Measurements from ENCODE around the gene DLG3. TPM values are rescaled to one million over a fixed set of nuclear protein-coding genes. Genes with fewer than 3 reads are reported as not detected.

Gene DLG3
- total and polyA plus RNA-seq, 9 donors, result 12.6 to 40.5 (median 27.3) TPM

DNA sequence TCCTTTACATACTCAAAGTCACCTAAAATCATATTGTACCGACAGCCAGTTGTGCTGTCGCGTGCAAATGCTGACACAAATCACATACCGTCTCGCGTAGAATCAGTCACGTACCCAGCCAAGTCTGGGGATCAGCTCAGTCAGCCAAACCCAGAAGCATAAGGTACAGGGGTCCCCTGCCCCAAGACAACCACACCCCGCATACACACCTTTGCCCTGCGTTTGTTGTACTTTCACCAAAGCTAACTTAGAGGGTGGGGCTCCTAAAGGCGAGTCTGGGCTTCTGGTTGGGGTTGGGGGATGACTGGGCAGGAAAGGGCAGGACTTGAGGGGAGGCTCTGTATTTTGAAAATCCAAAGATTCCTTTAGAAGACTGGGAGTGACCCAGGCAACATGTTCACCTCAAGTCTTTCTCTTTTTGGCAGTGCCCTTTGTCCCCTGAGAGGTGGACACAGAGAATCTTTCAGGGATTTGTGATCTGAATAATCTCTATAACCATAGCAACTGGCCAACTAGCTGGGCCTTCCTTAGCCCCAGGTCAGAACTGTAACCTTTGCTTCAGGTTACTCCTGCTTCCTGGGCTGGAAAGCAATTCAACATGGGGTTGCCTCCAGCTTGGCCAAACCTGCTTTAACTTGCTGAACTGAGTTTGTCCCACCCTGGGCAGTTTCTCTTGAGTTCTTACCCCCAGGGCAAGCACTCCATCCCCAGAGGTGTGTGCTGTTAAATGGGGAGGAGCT, 20.5 kb upstream of the DLG3 start:
- WGBS, 3 donors, result 65 to 75% (median 73%) methylated on average over 10 of the region's 10 CpGs

DNA sequence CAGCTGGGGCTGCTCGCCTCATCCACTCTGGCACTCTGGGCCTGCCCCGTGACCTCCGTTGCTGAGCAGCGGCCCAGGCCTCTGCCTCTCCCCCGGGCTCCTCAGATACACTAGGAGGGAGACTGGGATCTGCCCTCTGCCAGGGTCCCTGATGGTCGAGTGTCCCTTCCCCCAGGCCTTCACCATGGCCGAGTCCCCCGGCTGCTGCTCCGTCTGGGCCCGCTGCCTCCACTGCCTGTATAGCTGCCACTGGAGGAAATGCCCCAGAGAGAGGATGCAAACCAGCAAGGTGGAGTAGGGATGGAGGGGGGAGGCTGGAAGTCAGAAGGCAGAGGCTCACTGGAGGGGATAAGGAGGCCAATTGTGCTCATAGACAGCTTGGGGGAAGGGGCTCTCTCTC, 19.8 kb upstream of the DLG3 start:
- Histone ChIP-seq H3K36me3 (no peaks in the 10 kb centered on the region), H3K4me1 (ENCODE audit: insufficient read depth) (no peaks in the 10 kb centered on the region), H3K4me3 (no peak overlapping the region), H3K27me3 (no peaks in the 10 kb centered on the region), H3K27ac (no peak overlapping the region), H3K9me3 (no peaks in the 10 kb centered on the region)
- TF ChIP-seq, protein P1, sequence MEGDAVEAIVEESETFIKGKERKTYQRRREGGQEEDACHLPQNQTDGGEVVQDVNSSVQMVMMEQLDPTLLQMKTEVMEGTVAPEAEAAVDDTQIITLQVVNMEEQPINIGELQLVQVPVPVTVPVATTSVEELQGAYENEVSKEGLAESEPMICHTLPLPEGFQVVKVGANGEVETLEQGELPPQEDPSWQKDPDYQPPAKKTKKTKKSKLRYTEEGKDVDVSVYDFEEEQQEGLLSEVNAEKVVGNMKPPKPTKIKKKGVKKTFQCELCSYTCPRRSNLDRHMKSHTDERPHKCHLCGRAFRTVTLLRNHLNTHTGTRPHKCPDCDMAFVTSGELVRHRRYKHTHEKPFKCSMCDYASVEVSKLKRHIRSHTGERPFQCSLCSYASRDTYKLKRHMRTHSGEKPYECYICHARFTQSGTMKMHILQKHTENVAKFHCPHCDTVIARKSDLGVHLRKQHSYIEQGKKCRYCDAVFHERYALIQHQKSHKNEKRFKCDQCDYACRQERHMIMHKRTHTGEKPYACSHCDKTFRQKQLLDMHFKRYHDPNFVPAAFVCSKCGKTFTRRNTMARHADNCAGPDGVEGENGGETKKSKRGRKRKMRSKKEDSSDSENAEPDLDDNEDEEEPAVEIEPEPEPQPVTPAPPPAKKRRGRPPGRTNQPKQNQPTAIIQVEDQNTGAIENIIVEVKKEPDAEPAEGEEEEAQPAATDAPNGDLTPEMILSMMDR (IDR thresholded peaks at IDR 0.05), result no peak
- no peak for DNase-seq
- intact Hi-C loops (cut with DNase I), result no loop called here
- 71 to 80% (median 77%) methylated on average over 10 of the region's 10 CpGs for WGBS, 3 donors

More for the DNA sequence above, 20.5 kb upstream of the DLG3 start:
- Histone ChIP-seq H3K9me3 (no peaks in the 10 kb centered on the region), H3K27ac (no peak overlapping the region), H3K36me3 (no peaks in the 10 kb centered on the region), H3K4me3 (no peak overlapping the region), H3K4me1 (ENCODE audit: insufficient read depth) (no peaks in the 10 kb centered on the region), H3K27me3 (no peaks in the 10 kb centered on the region)
- intact Hi-C loops (cut with DNase I), result no loop called here
- TF ChIP-seq EP300 (IDR thresholded peaks at IDR 0.05) (no peak), POLR2A (IDR thresholded peaks at IDR 0.05) (no peak)
- TF ChIP-seq, protein P1 (IDR thresholded peaks at IDR 0.05), result no peak
- DNase-seq, result no peak

DNA sequence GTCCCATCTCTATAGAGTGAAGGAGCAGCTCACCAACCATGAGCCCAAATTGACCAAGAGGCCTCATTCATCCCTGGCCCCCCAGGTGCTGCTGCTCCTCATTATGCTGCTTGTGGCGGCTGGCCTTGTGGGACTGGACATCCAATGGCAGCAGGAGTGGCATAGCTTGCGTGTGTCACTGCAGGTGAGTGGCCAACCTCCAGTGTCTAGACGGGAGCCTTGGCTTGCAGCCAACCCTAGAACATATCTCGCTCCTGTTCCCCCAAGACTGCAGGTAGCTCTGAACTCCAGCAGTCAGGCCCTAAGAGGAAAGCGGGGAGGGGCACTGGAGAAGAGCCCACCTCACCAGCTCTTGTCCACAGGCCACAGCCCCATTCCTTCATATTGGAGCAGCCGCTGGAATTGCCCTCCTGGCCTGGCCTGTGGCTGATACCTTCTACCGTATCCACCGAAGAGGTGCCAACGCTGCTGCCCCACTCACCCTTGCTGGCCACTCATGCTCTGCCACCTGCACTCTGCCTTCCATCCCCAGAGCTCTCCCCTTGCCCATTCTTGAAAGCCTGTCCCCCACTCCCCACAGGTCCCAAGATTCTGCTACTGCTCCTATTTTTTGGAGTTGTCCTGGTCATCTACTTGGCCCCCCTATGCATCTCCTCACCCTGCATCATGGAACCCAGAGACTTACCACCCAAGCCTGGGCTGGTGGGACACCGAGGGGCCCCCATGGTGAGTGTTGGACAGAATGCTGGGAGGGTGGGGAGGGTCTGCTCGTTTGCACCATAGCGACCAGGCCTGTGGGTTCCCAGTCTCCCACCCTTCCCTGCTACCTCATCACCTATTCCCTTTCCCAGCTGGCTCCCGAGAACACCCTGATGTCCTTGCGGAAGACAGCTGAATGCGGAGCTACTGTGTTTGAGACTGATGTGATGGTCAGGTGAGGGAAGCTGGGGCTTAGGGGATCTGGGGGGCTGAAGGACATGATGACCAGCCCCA, 18.1 kb upstream of the DLG3 start:
- Histone ChIP-seq H3K36me3 (no peaks in the 10 kb centered on the region), H3K27ac (no peak overlapping the region), H3K9me3 (no peaks in the 10 kb centered on the region), H3K4me3 (no peak overlapping the region), H3K4me1 (ENCODE audit: insufficient read depth) (no peaks in the 10 kb centered on the region), H3K27me3 (no peaks in the 10 kb centered on the region)
- TF ChIP-seq POLR2A (IDR thresholded peaks at IDR 0.05) (no peak), EP300 (IDR thresholded peaks at IDR 0.05) (no peak)
- TF ChIP-seq, protein P1 (IDR thresholded peaks at IDR 0.05), result no peak
- 79 to 83% (median 82%) methylated on average over 15 of the region's 15 CpGs for WGBS, 3 donors
- DNase-seq, result no peak
- intact Hi-C loops (cut with DNase I), result no loop called here

DNA sequence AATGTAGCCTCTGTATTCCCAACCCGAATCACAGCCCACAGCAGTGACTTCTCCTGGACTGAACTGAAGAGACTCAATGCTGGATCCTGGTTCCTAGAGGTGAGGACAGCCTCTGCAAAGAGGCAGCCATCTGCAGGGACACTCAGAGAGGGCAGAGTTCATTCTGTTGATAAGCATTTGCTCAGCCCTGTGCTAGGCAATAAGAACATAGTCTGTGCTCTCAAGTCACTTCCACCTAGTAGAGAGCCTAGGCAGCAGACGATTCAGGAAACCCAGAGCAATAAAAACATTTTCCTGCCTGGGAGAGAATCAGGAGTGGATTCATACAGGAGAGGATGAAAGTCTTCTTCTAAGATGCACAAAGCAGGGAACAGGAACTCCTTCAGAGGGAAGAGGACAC, 17.3 kb upstream of the DLG3 start:
- Histone ChIP-seq H3K9me3 (no peaks in the 10 kb centered on the region), H3K36me3 (no peaks in the 10 kb centered on the region), H3K4me3 (no peak overlapping the region), H3K4me1 (ENCODE audit: insufficient read depth) (no peaks in the 10 kb centered on the region), H3K27me3 (no peaks in the 10 kb centered on the region), H3K27ac (no peak overlapping the region)
- 47 to 66% (median 53%) methylated on average over 2 of the region's 2 CpGs for WGBS, 3 donors
- DNase-seq, result no peak
- intact Hi-C loops (cut with DNase I), result no loop called here
- TF ChIP-seq POLR2A (IDR thresholded peaks at IDR 0.05) (no peak), EP300 (IDR thresholded peaks at IDR 0.05) (no peak)
- TF ChIP-seq, protein P1 (IDR thresholded peaks at IDR 0.05), result no peak

Measured in ovary (tissue), 9 donors.